Measurements from ENCODE around the gene CPNE1.
A peak's percentile ranks its signal among the peaks of the same experiment; 100 is the strongest.

CPNE1 gene

GRCh38 chr20:35625584-35626385, 38.9 kb downstream of the CPNE1 start:
- H3K36me3 ChIP-seq (replicated peaks; ENCODE audit: low read depth, low read length): peaks cover 50% of the 10 kb centered on the region
- TF ChIP-seq EZH2phosphoT487 (IDR thresholded peaks at IDR 0.05; ENCODE audit: low read depth) (no peak), CTCF (IDR thresholded peaks at IDR 0.05; ENCODE audit: low read depth, low read length) (no peak)
- no peak overlapping the region for H2AFZ ChIP-seq (ENCODE audit: low read depth, low read length)
- H3K4me1 ChIP-seq (ENCODE audit: low read length): peaks cover 6% of the 10 kb centered on the region
- H3K9me3 ChIP-seq (ENCODE audit: insufficient read depth, low read length): no peaks in the 10 kb centered on the region
- no peak overlapping the region for H3K9ac ChIP-seq (ENCODE audit: low read length)
- no peak overlapping the region for H3K4me2 ChIP-seq (ENCODE audit: low read length)
- no peak overlapping the region for H3K4me3 ChIP-seq (ENCODE audit: low read length)
- H4K20me1 ChIP-seq (ENCODE audit: insufficient read depth, low read length): peaks cover 5% of the 10 kb centered on the region; the same call in 1 of the 2 replicates
- no peaks in the 10 kb centered on the region for H3K79me2 ChIP-seq (ENCODE audit: low read length)
- H3K27me3 ChIP-seq (ENCODE audit: low read depth, low read length): no peaks in the 10 kb centered on the region
- H3K27ac ChIP-seq (ENCODE audit: low read length): no peak overlapping the region

GRCh38 chr20:35621560-35621946, 43.1 kb downstream of the CPNE1 start:
- Histone ChIP-seq H3K36me3 (replicated peaks; ENCODE audit: low read depth, low read length) (peaks cover 24% of the 10 kb centered on the region), H3K27ac (ENCODE audit: low read length) (no peak overlapping the region), H3K4me1 (ENCODE audit: low read length) (peaks cover 46% of the 10 kb centered on the region), H2AFZ (ENCODE audit: low read depth, low read length) (no peak overlapping the region), H4K20me1 (ENCODE audit: insufficient read depth, low read length) (0 out of 2 replicates have a peak, but pooled peaks cover 7% of the 10 kb centered on the region), H3K9me3 (ENCODE audit: insufficient read depth, low read length) (no peaks in the 10 kb centered on the region), H3K9ac (ENCODE audit: low read length) (no peak overlapping the region), H3K27me3 (ENCODE audit: low read depth, low read length) (no peaks in the 10 kb centered on the region), H3K4me3 (ENCODE audit: low read length) (no peak overlapping the region), H3K4me2 (ENCODE audit: low read length) (no peak overlapping the region), H3K79me2 (ENCODE audit: low read length) (no peaks in the 10 kb centered on the region)
- TF ChIP-seq EZH2phosphoT487 (IDR thresholded peaks at IDR 0.05; ENCODE audit: low read depth): no peak

GRCh38 chr20:35620818-35621559, 43.7 kb downstream of the CPNE1 start:
- no peak overlapping the region for H3K4me2 ChIP-seq (ENCODE audit: low read length)
- H3K9ac ChIP-seq (ENCODE audit: low read length): no peak overlapping the region
- H3K27me3 ChIP-seq (ENCODE audit: low read depth, low read length): no peaks in the 10 kb centered on the region
- H3K4me1 ChIP-seq (ENCODE audit: low read length): peaks cover 46% of the 10 kb centered on the region
- H3K9me3 ChIP-seq (ENCODE audit: insufficient read depth, low read length): no peaks in the 10 kb centered on the region
- 0 out of 2 replicates have a peak, but pooled peaks cover 7% of the 10 kb centered on the region for H4K20me1 ChIP-seq (ENCODE audit: insufficient read depth, low read length)
- no peak overlapping the region for H3K4me3 ChIP-seq (ENCODE audit: low read length)
- no peak overlapping the region for H2AFZ ChIP-seq (ENCODE audit: low read depth, low read length)
- H3K36me3 ChIP-seq (replicated peaks; ENCODE audit: low read depth, low read length): peaks cover 19% of the 10 kb centered on the region
- 0 out of 2 replicates have a peak overlapping the region, but pooled peaks have one; percentile 13 for H3K27ac ChIP-seq (ENCODE audit: low read length)
- TF ChIP-seq EZH2phosphoT487 (IDR thresholded peaks at IDR 0.05; ENCODE audit: low read depth) (no peak), CTCF (IDR thresholded peaks at IDR 0.05; ENCODE audit: low read depth, low read length) (no peak)
- no peaks in the 10 kb centered on the region for H3K79me2 ChIP-seq (ENCODE audit: low read length)

GRCh38 chr20:35619196-35620095, 45.3 kb downstream of the CPNE1 start:
- peaks cover 56% of the 10 kb centered on the region for H3K4me1 ChIP-seq (ENCODE audit: low read length)
- H3K4me2 ChIP-seq (ENCODE audit: low read length): peak overlapping the region; percentile 98
- H3K9me3 ChIP-seq (ENCODE audit: insufficient read depth, low read length): no peaks in the 10 kb centered on the region
- peak overlapping the region; percentile 80 for H3K4me3 ChIP-seq (ENCODE audit: low read length)
- peaks cover 12% of the 10 kb centered on the region for H3K36me3 ChIP-seq (replicated peaks; ENCODE audit: low read depth, low read length)
- no peaks in the 10 kb centered on the region for H3K27me3 ChIP-seq (ENCODE audit: low read depth, low read length)
- 0 out of 2 replicates have a peak, but pooled peaks cover 7% of the 10 kb centered on the region for H4K20me1 ChIP-seq (ENCODE audit: insufficient read depth, low read length)
- no peak for TF ChIP-seq EZH2phosphoT487 (IDR thresholded peaks at IDR 0.05; ENCODE audit: low read depth)
- TF ChIP-seq CTCF (IDR thresholded peaks at IDR 0.05; ENCODE audit: low read depth, low read length): peak; percentile 68
- no peaks in the 10 kb centered on the region for H3K79me2 ChIP-seq (ENCODE audit: low read length)
- H3K9ac ChIP-seq (ENCODE audit: low read length): peak overlapping the region; percentile 40; the same call in 1 of the 2 replicates
- peak overlapping the region; percentile 15; the same call in 1 of the 2 replicates for H2AFZ ChIP-seq (ENCODE audit: low read depth, low read length)
- peak overlapping the region; percentile 51 for H3K27ac ChIP-seq (ENCODE audit: low read length)
